HepG2 (cell line): Measurements from ENCODE around the gene ATG13. TPM values are rescaled to one million over a fixed set of nuclear protein-coding genes. Genes with fewer than 3 reads are reported as not detected.

Experiments used
- CCDC6 ChIP-seq: sonication (generic); formaldehyde crosslinking; IDR thresholded peaks from 2 replicates; pipeline ENCODE4 v1.8.1; 2022; ENCODE audit warnings: mild to moderate bottlenecking, missing genetic modification reagents, moderate library complexity
- EHMT2 ChIP-seq: fragments of 200-600 bp; sonication (generic); IDR thresholded peaks from 2 replicates; pipeline ENCODE4 v1.7.0; 2017; ENCODE audit warnings: antibody characterized with exemption, low read depth, low read length, borderline replicate concordance
- ETS1 ChIP-seq: sonication (generic); formaldehyde crosslinking; IDR thresholded peaks from 2 replicates; pipeline ENCODE4 v1.4.0; 2020; ENCODE audit warnings: missing genetic modification reagents
- ETV6 ChIP-seq: sonication (generic); formaldehyde crosslinking; conservative IDR thresholded peaks from 2 replicates; pipeline ENCODE4 v1.4.0; 2020; ENCODE audit warnings: missing genetic modification reagents
- EZH2 ChIP-seq: conservative IDR thresholded peaks from 2 replicates; pipeline ENCODE4 v1.6.1; 2012; ENCODE audit warnings: mild to moderate bottlenecking, low read depth, low read length, moderate library complexity
- GLMP ChIP-seq: sonication (generic); formaldehyde crosslinking; IDR thresholded peaks from 2 replicates; pipeline ENCODE4 v1.9.0; 2021; ENCODE audit warnings: missing genetic modification reagents, mild to moderate bottlenecking, borderline replicate concordance
- GZF1 ChIP-seq: sonication (generic); formaldehyde crosslinking; IDR thresholded peaks from 2 replicates; pipeline ENCODE4 v1.5.1; 2020; ENCODE audit warnings: mild to moderate bottlenecking, missing genetic modification reagents
- HNRNPLL ChIP-seq: fragments of 200-400 bp; formaldehyde crosslinking; IDR thresholded peaks from 2 replicates; pipeline ENCODE4 v1.6.1; 2017; ENCODE audit warnings: mild to moderate bottlenecking, low read depth, low read length; ENCODE audit not compliant: poor library complexity, severe bottlenecking
- MTA1 ChIP-seq: sonication (generic); formaldehyde crosslinking; IDR thresholded peaks from 2 replicates; pipeline ENCODE4 v1.4.0; 2020; ENCODE audit warnings: missing genetic modification reagents, mild to moderate bottlenecking, borderline replicate concordance
- MXD1 ChIP-seq: sonication (generic); formaldehyde crosslinking; IDR thresholded peaks from 2 replicates; pipeline ENCODE4 v1.4.0; 2020; ENCODE audit warnings: mild to moderate bottlenecking, missing genetic modification reagents
- RBFOX2 ChIP-seq: fragments of 200-400 bp; formaldehyde crosslinking; IDR thresholded peaks from 2 replicates; pipeline ENCODE4 v1.6.1; 2017; ENCODE audit warnings: low read depth, mild to moderate bottlenecking, low read length
- RCOR2 ChIP-seq: IDR thresholded peaks from 2 replicates; pipeline ENCODE4 v1.6.1; 2016; ENCODE audit warnings: missing biosample characterization, missing genetic modification reagents
- SATB2 ChIP-seq: sonication (generic); formaldehyde crosslinking; IDR thresholded peaks from 2 replicates; pipeline ENCODE4 v1.5.0; 2020; ENCODE audit warnings: missing genetic modification reagents
- TFAP4 ChIP-seq: sonication (generic); IDR thresholded peaks from 2 replicates; pipeline ENCODE4 v1.6.1; 2016; ENCODE audit warnings: low read depth, borderline replicate concordance
- ZFYVE20 ChIP-seq: sonication (generic); formaldehyde crosslinking; IDR thresholded peaks from 2 replicates; pipeline ENCODE4 v1.8.0; 2023; ENCODE audit warnings: low read depth, mild to moderate bottlenecking, moderate library complexity, missing genetic modification reagents, borderline replicate concordance
- ZIK1 ChIP-seq: sonication (generic); formaldehyde crosslinking; IDR thresholded peaks from 2 replicates; pipeline ENCODE4 v1.5.0; 2020; ENCODE audit warnings: mild to moderate bottlenecking, low read depth, missing genetic modification reagents, borderline replicate concordance
- ZNF326 ChIP-seq: sonication (generic); formaldehyde crosslinking; IDR thresholded peaks from 2 replicates; pipeline ENCODE4 v1.4.0; 2020; ENCODE audit warnings: missing genetic modification reagents, borderline replicate concordance
- ZNF337 ChIP-seq: sonication (generic); formaldehyde crosslinking; IDR thresholded peaks from 2 replicates; pipeline ENCODE4 v1.5.1; 2020; ENCODE audit warnings: missing genetic modification reagents, low read depth, mild to moderate bottlenecking, borderline replicate concordance
- ZNF609 ChIP-seq: sonication (generic); formaldehyde crosslinking; IDR thresholded peaks from 2 replicates; pipeline ENCODE4 v1.4.0; 2020; ENCODE audit warnings: mild to moderate bottlenecking, missing genetic modification reagents, borderline replicate concordance
- ZNF75D ChIP-seq: sonication (generic); formaldehyde crosslinking; IDR thresholded peaks from 2 replicates; pipeline ENCODE4 v1.8.1; 2023; ENCODE audit warnings: missing genetic modification reagents, mild to moderate bottlenecking, borderline replicate concordance
- ZNF772 ChIP-seq: sonication (generic); formaldehyde crosslinking; IDR thresholded peaks from 2 replicates; pipeline ENCODE4 v1.5.0; 2020; ENCODE audit warnings: mild to moderate bottlenecking, missing genetic modification reagents
- polyA plus RNA-seq, 8 experiments: library from polyadenylated mRNA; depleted of rRNA in 3 of 8; stranded (reverse) in 7 of 8; unstranded in 1 of 8; fragments of >200 nt; fragmentation: Illumina TruSeq in 4 of 8; extraction: Trizol in 4 of 8; gene quantifications; 2 replicates each; pipeline versions ENCODE4 v1.2.1 to v1.2.3, GENCODE V29; 2011 to 2016; ENCODE audit warnings: low read depth in 4 of 8, missing spikeins in 1 of 8, mixed read lengths in 1 of 8; ENCODE audit not compliant: insufficient read depth in 1 of 8
- total RNA-seq, 5 experiments: library from RNA; depleted of rRNA; stranded (reverse); fragments of >200 nt; fragmentation: Illumina TruSeq; extraction: Trizol; gene quantifications; 2 replicates each; pipeline ENCODE4 v1.2.3, GENCODE V29; 2016; ENCODE audit warnings: low read depth in 1 of 5

Gene ATG13
- total and polyA plus RNA-seq, 2 of the 13 experiments (the other 11 are each of a cell fraction or from before 2014, with no cell fraction given): 55.0 to 77.3 TPM

- peak; percentile 92 for TF ChIP-seq ZNF609 (CRISPR knock-in tag)
- no peak; the same call in 1 of the 2 replicates for TF ChIP-seq ETS1
- TF ChIP-seq ZFYVE20 (CRISPR knock-in tag): no peak
- peak; percentile 78; the same call in 1 of the 2 replicates for TF ChIP-seq RCOR2 (CRISPR knock-in tag)
- peak; percentile 35; the same call in 1 of the 2 replicates for TF ChIP-seq MXD1
- 0 out of 2 replicates have a peak, but pooled peaks have one; percentile 45 for TF ChIP-seq ETV6
- TF ChIP-seq CCDC6 (CRISPR knock-in tag): 0 out of 2 replicates have a peak, but pooled peaks have one; percentile 59
- TF ChIP-seq EHMT2: no peak; the same call in 1 of the 2 replicates
- no peak for TF ChIP-seq ZNF75D (CRISPR knock-in tag)
- peak; percentile 77; the same call in 1 of the 2 replicates for TF ChIP-seq MTA1 (CRISPR knock-in tag)
- peak; percentile 41; the same call in 1 of the 2 replicates for TF ChIP-seq GZF1 (CRISPR knock-in tag)
- TF ChIP-seq HNRNPLL: no peak
- TF ChIP-seq TFAP4: peak; percentile 81; the same call in 1 of the 2 replicates
- TF ChIP-seq SATB2 (CRISPR knock-in tag): peak; percentile 71; the same call in 1 of the 2 replicates
- peak; percentile 68 for TF ChIP-seq ZIK1 (CRISPR knock-in tag)
- no peak for TF ChIP-seq EZH2
- TF ChIP-seq ZNF337 (CRISPR knock-in tag): no peak
- no peak for TF ChIP-seq GLMP (CRISPR knock-in tag)
- peak; percentile 91 for TF ChIP-seq RBFOX2
- TF ChIP-seq ZNF326: no peak
- TF ChIP-seq ZNF772: peak; percentile 70; the same call in 1 of the 2 replicates
These were observed 101.7 kb downstream of the ATG13 start, which contains the start of gene F2 (continued) for GRCh38 chr11:46719048-46719542.
